ENCODE results near the gene MAP3K14. TPM values are rescaled to one million over a fixed set of nuclear protein-coding genes. Genes with fewer than 3 reads are reported as not detected.

The MAP3K14 gene
- total RNA-seq (10 to 100 TPM in 8 of 9 donors, 1 to 10 TPM in 1; 9.9 to 21.9 (median 12.7) TPM), polyA plus RNA-seq (10 to 100 TPM in 1 of 2 donors, 1 to 10 TPM in 1; 9.0 to 11.2 TPM)
- long read RNA-seq, donor 1, full-length matches to known transcripts: 6 of 15 reads
- long read RNA-seq, donor 1, partial matches to known transcripts: 7 of 15 reads
- long read RNA-seq, donor 1, other reads (novel, unspliced or antisense): 2 of 15 reads
- long read RNA-seq, donor 2, full-length matches to known transcripts: 11 of 49 reads
- long read RNA-seq, donor 2, partial matches to known transcripts: 26 of 49 reads
- long read RNA-seq, donor 2, other reads (novel, unspliced or antisense): 12 of 49 reads
- long read RNA-seq, donor 3, full-length matches to known transcripts: 8 of 19 reads
- long read RNA-seq, donor 3, partial matches to known transcripts: 7 of 19 reads
- long read RNA-seq, donor 3, other reads (novel, unspliced or antisense): 4 of 19 reads

- H3K9me3 ChIP-seq: no peaks in the 10 kb centered on the region
- peaks cover 1 to 82% (median 53%) of the 10 kb centered on the region in 12 donors for H3K4me1 ChIP-seq
- H3K4me3 ChIP-seq: peak within 1 kb of the TSS; percentile 54 to 93 (median 86)
- intact Hi-C loops (cut with DNase I): loop anchor here in 9 of 10 donors (1.0 to 5.0 kb wide), 8 partner anchors 38 to 94 kb away; partner anchors contain the start of gene FMNL1 (in 1 of the 9)
- TF ChIP-seq POLR2A (IDR thresholded peaks at IDR 0.05): peak; percentile 86 to 98
- TF ChIP-seq, protein P1, sequence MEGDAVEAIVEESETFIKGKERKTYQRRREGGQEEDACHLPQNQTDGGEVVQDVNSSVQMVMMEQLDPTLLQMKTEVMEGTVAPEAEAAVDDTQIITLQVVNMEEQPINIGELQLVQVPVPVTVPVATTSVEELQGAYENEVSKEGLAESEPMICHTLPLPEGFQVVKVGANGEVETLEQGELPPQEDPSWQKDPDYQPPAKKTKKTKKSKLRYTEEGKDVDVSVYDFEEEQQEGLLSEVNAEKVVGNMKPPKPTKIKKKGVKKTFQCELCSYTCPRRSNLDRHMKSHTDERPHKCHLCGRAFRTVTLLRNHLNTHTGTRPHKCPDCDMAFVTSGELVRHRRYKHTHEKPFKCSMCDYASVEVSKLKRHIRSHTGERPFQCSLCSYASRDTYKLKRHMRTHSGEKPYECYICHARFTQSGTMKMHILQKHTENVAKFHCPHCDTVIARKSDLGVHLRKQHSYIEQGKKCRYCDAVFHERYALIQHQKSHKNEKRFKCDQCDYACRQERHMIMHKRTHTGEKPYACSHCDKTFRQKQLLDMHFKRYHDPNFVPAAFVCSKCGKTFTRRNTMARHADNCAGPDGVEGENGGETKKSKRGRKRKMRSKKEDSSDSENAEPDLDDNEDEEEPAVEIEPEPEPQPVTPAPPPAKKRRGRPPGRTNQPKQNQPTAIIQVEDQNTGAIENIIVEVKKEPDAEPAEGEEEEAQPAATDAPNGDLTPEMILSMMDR (IDR thresholded peaks at IDR 0.05): peak in 6 of 12 donors; percentile 12 to 43 (median 22)
- DNase-seq: peak; percentile 70 to 90 (median 76)
- H3K27me3 ChIP-seq: no peaks in the 10 kb centered on the region
- peaks cover 0 to 4% (median 0%) of the 10 kb centered on the region in 9 donors for H3K36me3 ChIP-seq
- 0 to 1% (median 0%) methylated on average over 27 to 83 of the region's 83 CpGs for WGBS, 4 donors
- ATAC-seq: peak in 3 of 4 donors; percentile 10 to 66 (median 56)
- peak within 1 kb of the TSS; percentile 73 to 98 (median 94) for H3K27ac ChIP-seq
Measured at GRCh38 chr17:45316434-45317110, at the start of gene MAP3K14. Gene MAP3K14 (minus strand): TSS chr17:45317020. CDS start chr17:45290745, 26,275 bp downstream.

DNA sequence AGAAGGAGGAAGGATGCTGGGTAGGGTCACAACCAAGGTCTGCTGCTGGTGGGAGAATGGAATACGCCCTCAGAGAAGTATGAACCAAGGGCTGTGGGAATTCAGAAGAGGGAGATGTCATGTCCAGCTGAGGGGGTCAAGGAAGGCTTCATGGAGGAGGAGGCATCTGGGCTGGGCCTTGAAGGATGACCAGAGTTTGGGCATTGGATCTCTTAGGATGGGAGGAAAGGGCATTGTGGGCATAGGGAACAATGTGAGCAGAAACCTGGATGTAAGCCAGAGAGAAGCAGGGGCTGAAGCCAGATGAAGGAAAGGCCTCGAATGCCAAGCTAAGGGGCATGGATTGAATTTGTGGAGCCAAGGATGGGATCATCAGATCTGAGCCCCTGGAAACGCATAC is 49.2 kb upstream of the MAP3K14 start:
- H3K4me3 ChIP-seq: no peak overlapping the region
- DNase-seq (no peak), ATAC-seq (no peak)
- H3K27ac ChIP-seq: no peak overlapping the region
- no peaks in the 10 kb centered on the region for H3K36me3 ChIP-seq
- H3K4me1 ChIP-seq: peaks cover 0 to 8% (median 0%) of the 10 kb centered on the region in 12 donors
- intact Hi-C loops (cut with DNase I): loop anchor here in 1 of 10 donors (5.0 kb wide), 1 partner anchor 39 kb away; no protein-coding TSS in a partner anchor
- no peaks in the 10 kb centered on the region for H3K9me3 ChIP-seq
- 87 to 95% (median 94%) methylated on average over 3 of the region's 3 CpGs for WGBS, 4 donors
- TF ChIP-seq, protein P1 (IDR thresholded peaks at IDR 0.05): no peak
- H3K27me3 ChIP-seq: no peaks in the 10 kb centered on the region

DNA sequence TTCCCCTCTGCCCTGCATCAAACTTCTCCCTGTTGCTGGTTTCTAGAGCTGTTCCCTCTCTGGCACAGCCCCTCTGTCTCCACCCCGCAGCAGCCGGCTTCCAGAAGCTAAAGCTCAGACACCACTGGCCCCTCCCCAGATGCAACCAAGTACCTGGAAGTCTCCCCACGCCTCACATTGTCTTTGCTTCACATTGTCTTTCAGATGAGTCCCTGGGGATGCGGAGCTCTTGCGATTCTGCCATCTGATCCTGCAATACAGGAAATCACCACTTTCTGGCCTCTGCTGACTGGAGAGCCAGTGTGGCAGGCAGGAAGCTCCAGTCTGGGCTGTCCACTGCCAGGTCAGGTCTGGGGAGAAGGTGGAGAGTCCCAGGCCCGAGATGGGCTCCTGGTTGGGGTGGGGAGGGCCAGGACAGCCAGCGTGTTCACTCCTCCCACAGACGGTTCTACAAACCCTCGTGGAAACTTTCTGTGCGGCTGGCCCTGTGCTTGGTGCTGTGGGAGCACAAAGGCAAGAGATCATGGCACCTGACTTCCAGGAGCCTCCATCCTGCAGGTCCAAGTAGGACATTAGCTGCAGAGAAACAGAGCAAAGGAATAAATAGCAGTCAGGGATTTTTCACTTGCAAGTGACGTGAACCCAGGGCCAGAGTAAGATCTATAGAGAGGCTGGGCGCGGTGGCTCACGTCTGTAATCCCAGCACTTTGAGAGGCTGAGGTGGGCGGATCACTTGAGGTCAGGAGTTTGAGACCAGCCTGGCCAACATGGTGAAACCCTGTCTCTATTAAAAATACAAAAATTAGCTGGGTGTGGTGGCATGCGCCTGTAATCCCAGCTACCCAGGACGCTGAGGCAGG is 47.9 kb upstream of the MAP3K14 start:
- Histone ChIP-seq H3K4me3 (no peak overlapping the region), H3K4me1 (peaks cover 0 to 5% (median 0%) of the 10 kb centered on the region in 12 donors), H3K9me3 (no peaks in the 10 kb centered on the region), H3K27ac (peak overlapping the region in 1 of 12 donors; percentile 34), H3K27me3 (no peaks in the 10 kb centered on the region), H3K36me3 (no peaks in the 10 kb centered on the region)
- TF ChIP-seq, protein P1 (IDR thresholded peaks at IDR 0.05): no peak
- no peak for TF ChIP-seq POLR2A (IDR thresholded peaks at IDR 0.05)
- WGBS, 4 donors: 64 to 71% (median 69%) methylated on average over 17 of the region's 17 CpGs
- intact Hi-C loops (cut with DNase I): loop anchor here in 2 of 10 donors (5.0 kb wide), 1 partner anchor 37 kb away; no protein-coding TSS in a partner anchor
- DNase-seq: peak in 1 of 5 donors; percentile 50
- peak in 3 of 4 donors; percentile 29 to 78 (median 59) for ATAC-seq
